Choroid plexus epithelial cell (primary cell): Measurements from ENCODE around the gene PRMT5.

Experiments
- DNase-seq: peaks from one replicate; pipeline ENCODE4 v3.0.0-alpha.2; 2010; ENCODE audit warnings: low read depth
- H3K4me3 ChIP-seq: 2 replicates; pipeline ENCODE4 v1.5.1; 2011; ENCODE audit warnings: low read depth, mild to moderate bottlenecking, control low read depth, low read length, moderate library complexity
- CTCF ChIP-seq: conservative IDR thresholded peaks from 2 replicates; pipeline ENCODE4 v1.5.1; 2011; ENCODE audit warnings: low read depth, mild to moderate bottlenecking, control low read depth, inconsistent platforms, low read length, moderate library complexity

Gene PRMT5

GRCh38 chr14:22884076-22884737 is 45.0 kb downstream of the PRMT5 start:
- H3K4me3 ChIP-seq, result no peak overlapping the region
- no peak for TF ChIP-seq CTCF

GRCh38 chr14:22883173-22883976 is 45.8 kb downstream of the PRMT5 start, which contains the start of gene REM2:
Gene REM2 (plus strand): TSS chr14:22883222. CDS start chr14:22883288, 66 bp downstream.
- TF ChIP-seq CTCF, result no peak
- H3K4me3 ChIP-seq, result no peak within 1 kb of the TSS
- no peak for DNase-seq

More at GRCh38 chr14:22884076-22884737, 45.0 kb downstream of the PRMT5 start:
- no peak for DNase-seq

- peak; percentile 57 for DNase-seq
Measured at GRCh38 chr14:22882529-22883172, 46.5 kb downstream of the PRMT5 start.

GRCh38 chr14:22882064-22882463 is 47.1 kb downstream of the PRMT5 start:
- DNase-seq, result no peak
- no peak for TF ChIP-seq CTCF
- H3K4me3 ChIP-seq, result no peak overlapping the region

More at GRCh38 chr14:22882529-22883172, 46.5 kb downstream of the PRMT5 start:
- no peak for TF ChIP-seq CTCF
- no peak overlapping the region for H3K4me3 ChIP-seq

- no peak for TF ChIP-seq CTCF
- no peak overlapping the region for H3K4me3 ChIP-seq
- no peak for DNase-seq
Measured at GRCh38 chr14:22878271-22879246, 50.6 kb downstream of the PRMT5 start.

GRCh38 chr14:22877000-22877501 is 52.1 kb downstream of the PRMT5 start:
- H3K4me3 ChIP-seq, result no peak overlapping the region
- TF ChIP-seq CTCF, result no peak
- DNase-seq, result no peak
